ENCODE results near the gene PRPF19.

- no peak for TF ChIP-seq POLR2AphosphoS5 (IDR thresholded peaks at IDR 0.05)
- no peak for TF ChIP-seq CTCF (IDR thresholded peaks at IDR 0.05)
These were observed 58.5 kb downstream of the PRPF19 start for GRCh38 chr11:60847896-60848295.
